GM18517 (cell line): Measurements from ENCODE around the gene ZNF181.
A peak's percentile ranks its signal among the peaks of the same experiment; 100 is the strongest.
"Not testable (repeated sequence)": the region's sequence is repeated elsewhere in the genome, so short reads cannot be mapped to it uniquely, and the experiment has no call there.

Experiments used
- ATAC-seq: cut with Tn5 transposase; IDR thresholded peaks from one replicate; pipeline ENCODE4 v1.9.1; 2021; ENCODE audit warnings: mild to moderate bottlenecking, moderate library complexity; ENCODE audit not compliant: unreplicated experiment

Gene ZNF181

DNA sequence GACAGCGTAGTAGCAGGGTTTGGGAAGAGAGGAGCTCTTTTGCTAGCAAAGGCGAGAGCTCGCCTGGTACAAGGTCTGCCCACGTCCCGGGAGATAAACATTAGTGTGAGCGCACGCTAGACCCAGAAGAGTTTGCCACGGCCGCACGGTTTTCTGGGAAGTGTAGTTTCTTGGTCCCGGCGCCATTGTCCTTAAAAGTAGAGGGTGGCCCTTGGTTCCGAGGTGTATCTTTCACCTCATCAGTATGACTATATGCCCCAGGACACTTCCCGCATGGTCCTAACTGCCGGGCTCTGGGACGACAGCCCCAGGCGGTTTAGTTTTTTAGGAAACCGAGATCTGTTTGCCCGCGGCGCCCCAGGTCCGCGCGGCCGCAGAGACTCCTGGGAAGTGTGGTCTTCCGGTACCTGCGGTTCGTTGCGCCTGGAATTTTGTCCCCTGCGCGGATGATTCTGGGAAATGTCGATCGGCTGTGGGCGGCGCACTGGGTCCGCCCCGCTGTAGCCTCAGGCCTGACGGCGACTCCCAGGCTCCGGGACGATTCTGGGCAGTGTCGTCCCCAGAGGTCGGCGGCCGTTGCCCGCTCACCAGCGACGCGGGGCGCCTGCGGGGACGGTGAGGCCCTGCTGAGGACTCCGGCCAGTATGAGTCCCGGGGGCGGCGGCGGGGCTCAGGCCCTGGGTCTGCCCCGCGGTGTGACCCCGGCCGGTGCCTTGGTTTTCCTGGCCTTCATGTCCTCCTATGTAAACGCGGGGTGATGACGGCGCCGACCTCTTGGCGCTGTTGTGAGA is at the start of gene ZNF181:
ZNF181 (plus strand) TSS at position 498 of the 791 bp plus-strand sequence. CDS start 795 bp downstream, outside the sequence.
- peak; percentile 79 for ATAC-seq

GRCh38 chr19:34685266-34685665 is 48.8 kb upstream of the ZNF181 start:
- not testable (repeated sequence) for ATAC-seq

DNA sequence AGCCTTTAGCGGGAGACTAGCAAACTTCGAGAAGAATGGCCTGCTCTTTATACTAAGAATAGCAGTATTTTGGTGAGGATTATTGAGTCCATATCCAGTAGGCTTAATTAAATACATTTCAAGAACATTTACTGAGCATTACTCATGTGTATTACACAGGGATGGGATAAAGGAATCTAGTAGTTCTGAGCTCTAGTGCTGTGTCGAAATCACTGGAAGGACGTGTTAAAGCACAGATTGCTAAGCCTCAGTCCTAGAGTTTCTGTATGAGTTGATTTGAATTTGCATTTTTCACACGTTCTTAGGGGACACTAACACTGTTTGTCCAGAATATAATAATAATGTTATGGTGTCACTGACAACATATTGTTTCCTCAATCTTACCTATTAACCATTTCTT is 47.6 kb upstream of the ZNF181 start:
- ATAC-seq: no peak

- no peak for ATAC-seq
Measured at GRCh38 chr19:34687348-34687747, 46.7 kb upstream of the ZNF181 start.

GRCh38 chr19:34688592-34688991 is 45.5 kb upstream of the ZNF181 start:
- no peak for ATAC-seq

- no peak for ATAC-seq
Measured at GRCh38 chr19:34690372-34690771, 43.7 kb upstream of the ZNF181 start.

DNA sequence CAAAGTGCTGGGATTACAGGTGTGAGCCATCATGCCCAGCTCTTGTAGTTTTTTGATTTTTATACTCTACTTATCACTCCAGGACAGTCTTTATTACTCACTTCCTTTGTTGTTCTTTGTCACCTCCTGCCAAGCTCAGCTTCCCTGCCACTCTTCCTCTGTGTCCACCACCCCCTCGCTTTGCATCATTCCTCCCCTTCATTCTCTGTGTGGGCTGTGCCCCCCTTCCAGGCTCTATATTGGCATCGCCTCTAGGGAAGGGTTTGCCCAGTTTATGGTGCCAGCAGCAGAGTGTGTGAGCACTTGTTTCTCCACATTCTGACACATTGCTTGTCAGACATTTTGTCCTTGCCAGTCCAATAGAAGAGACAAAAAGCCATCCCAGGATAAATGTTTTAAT is 41.5 kb upstream of the ZNF181 start:
- ATAC-seq: no peak

- ATAC-seq: no peak
Measured at GRCh38 chr19:34707661-34708060, 26.4 kb upstream of the ZNF181 start.

DNA sequence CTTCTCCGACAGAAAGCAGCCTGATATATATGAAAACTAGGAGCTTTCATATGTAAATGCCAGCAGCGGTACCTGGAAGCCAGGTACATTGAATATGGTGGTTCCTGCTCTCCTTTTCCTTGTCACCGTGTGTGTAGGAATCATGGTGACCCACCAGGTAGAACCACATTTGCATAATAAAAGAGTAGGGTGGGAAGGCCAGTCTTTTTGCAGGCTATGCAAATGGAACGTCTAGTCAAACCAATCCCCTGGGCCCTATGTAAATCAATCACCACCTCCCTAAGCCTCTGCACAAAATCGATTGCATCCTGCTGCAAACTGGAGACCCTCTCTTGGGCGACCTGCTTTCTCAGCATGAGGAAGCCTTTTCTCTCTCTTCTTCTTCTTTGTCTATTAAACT is 22.2 kb upstream of the ZNF181 start:
- ATAC-seq: no peak

DNA sequence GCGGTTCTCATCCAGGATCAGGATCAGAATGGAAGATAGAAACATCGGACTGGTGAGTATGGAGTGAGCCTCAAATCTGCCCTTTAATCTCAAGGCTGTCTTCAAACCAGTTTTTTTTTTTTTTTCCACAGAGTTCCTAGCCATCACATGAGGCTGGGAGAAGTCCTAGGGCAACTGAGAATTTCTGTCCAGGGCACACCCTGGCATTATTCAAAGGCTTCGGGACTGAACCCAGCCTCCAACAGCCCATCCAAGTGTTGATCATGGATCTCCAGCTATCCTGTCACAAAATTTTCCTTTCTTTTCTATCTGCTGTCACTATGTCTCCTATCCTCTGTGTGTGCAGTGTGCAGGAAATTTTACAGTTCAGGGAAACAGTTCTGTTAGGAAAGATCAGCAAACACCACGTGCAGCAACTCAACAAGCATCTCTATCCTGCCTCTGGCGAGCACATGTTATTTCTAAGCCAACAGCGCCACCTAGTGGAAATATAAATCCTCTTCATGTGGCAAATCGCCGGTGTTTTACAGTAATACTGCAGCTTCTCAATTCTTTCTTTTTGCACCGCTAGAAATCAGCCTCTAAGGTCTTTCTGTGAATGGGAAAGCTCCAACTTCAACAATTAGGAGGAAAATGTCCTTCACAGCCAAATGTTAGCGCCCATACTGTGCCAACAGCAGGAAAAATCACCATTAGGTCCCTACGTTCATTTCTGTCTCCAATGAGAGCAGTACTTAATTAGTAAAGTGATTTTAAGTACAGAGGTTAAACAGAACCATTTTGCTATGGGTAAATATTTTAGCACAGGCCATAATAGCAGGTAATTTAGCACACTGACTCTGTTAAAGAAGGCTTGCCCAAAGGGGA is 21.4 kb upstream of the ZNF181 start:
- no peak for ATAC-seq

GRCh38 chr19:34713262-34713637 is 20.8 kb upstream of the ZNF181 start:
- no peak for ATAC-seq

DNA sequence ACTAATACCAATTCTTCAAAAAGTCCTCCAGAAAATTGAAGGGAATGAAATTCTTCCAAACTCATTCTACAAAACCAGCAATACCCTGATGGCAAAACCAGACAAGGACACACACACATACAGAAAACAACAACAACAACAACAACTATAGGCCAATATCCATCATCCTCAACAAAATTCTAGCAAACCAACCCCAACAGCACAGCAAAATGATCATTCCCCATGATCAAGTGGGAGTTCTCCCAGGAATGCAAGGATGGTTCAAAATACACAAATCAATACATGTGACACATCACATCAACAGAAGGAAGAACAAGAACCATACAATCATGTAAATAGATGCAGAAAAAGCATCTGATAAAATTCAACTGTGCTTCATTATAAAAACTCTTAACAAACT is 18.7 kb upstream of the ZNF181 start:
- ATAC-seq: no peak

DNA sequence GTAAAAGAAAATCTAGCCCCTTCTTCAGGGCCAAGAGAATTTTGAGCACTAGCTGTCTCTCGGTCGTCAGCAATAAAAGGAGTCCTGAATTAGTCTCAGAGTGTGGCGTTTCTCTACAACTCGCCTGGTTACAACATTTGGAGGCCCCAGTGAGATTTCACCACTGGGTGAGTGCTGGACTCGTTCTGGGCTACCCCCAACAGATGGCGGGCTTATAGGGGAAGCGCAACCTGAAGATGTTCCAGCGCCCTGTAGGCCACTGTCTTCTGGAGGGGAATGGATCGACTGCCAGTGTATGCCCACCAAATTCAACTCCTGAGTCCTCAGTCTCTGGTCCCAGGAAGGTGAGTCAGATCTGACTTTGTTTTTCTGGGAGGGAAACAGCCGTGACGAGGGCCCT is 11.7 kb upstream of the ZNF181 start:
- no peak for ATAC-seq

DNA sequence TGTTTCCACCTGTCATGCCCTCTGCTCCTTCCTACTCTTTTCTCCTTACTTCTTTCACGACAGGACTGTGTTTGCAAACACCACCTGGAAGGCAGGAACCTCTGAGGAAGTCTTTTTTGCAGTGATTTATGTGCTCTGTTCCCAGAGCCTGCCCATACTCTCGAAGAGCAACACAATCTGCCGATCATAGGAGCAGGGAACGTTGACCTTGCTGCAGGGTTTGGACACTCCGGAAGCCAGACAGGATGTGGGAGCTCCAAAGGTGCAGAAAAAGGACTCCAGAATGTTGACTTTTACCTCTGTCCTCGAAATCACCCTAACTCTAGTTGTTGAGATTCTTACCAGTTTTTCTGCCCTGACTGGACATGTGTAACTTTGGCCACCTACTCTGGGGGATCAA is 8.6 kb upstream of the ZNF181 start:
- no peak for ATAC-seq

- no peak for ATAC-seq
Measured at GRCh38 chr19:34731019-34731829, 2.8 kb upstream of the ZNF181 start.

- no peak for ATAC-seq
Measured at GRCh38 chr19:34731964-34732363, 2.1 kb upstream of the ZNF181 start.

GRCh38 chr19:34732612-34733211 is 1.3 kb upstream of the ZNF181 start:
- no peak for ATAC-seq

DNA sequence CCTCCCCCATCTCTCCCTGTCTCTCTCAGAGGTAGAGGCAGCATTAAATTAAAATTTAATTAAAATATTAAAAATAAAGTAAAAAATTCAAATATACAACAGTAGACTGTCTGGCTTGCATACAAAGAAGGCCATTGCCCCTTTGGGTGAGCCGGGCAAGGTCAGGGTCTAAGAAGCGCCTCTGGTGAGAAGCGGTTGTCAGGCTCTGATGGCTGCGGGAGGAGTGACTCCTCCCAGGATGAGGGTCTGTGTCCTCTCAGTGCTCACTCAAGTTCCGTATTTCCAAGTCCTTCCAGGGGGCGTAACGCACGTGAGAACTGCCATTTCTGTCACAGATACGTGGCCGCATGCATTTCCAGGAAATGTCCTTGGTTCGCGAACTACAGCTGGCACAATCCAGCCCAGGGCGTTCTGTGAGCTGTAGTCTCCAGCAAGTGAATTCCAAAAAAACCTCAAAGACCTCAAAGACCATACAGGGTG is 737 bp upstream of the ZNF181 start:
- no peak for ATAC-seq

DNA sequence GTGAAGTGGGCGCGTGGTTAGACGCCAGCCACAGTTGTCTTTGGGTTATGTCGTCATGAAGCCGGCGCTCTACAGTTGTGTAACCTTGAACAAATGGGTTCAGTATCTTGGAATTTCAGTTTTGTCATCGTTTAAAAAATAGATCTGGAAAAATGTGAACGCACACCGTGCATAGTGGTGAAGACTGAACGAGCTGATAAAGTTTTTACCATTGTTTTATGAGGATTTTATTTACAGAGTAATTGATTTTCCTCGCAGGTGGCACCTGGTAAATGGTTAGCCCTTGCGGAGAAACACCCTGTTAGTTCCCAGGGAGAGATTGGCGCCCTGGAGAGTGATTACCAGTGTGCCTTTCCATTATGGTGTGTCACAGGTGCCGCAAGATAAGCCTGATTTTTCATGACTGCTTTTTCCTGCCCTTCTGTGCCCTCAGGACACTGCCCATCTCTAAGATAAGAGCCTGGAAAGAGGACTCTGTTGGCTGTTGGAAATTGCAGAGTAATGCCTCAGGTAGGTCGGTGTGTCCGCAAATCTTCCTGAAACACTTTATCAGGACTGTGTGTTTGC is 577 bp downstream of the ZNF181 start:
- no peak for ATAC-seq

- no peak for ATAC-seq
Measured at GRCh38 chr19:34744896-34745690, 11.1 kb downstream of the ZNF181 start.
